Measurements from ENCODE around the gene COL4A2.

GRCh38 chr13:110454227-110454859 is 147.3 kb downstream of the COL4A2 start:
- no peak for TF ChIP-seq ZBTB8A (tag by site-specific recombination; IDR thresholded peaks at IDR 0.05)
- TF ChIP-seq CTCF (tag by site-specific recombination; IDR thresholded peaks at IDR 0.05), result no peak
- no peak for TF ChIP-seq KLF9 (tag by site-specific recombination; IDR thresholded peaks at IDR 0.05; ENCODE audit: low read depth)
- no peak for TF ChIP-seq YY1 (tag by site-specific recombination; IDR thresholded peaks at IDR 0.05)
